Choroid plexus epithelial cell (primary cell): Measurements from ENCODE around the gene UQCRH.
A peak's percentile ranks its signal among the peaks of the same experiment; 100 is the strongest.
"Not testable (repeated sequence)": the region's sequence is repeated elsewhere in the genome, so short reads cannot be mapped to it uniquely, and the experiment has no call there.

Experiments
- DNase-seq: peaks from one replicate; pipeline ENCODE4 v3.0.0-alpha.2; 2010; ENCODE audit warnings: low read depth
- H3K4me3 ChIP-seq: 2 replicates; pipeline ENCODE4 v1.5.1; 2011; ENCODE audit warnings: low read depth, mild to moderate bottlenecking, control low read depth, low read length, moderate library complexity
- TF ChIP-seq, protein P1 (sequence below): conservative IDR thresholded peaks from 2 replicates; pipeline ENCODE4 v1.5.1; 2011; ENCODE audit warnings: low read depth, mild to moderate bottlenecking, control low read depth, inconsistent platforms, low read length, moderate library complexity

The UQCRH gene

DNA sequence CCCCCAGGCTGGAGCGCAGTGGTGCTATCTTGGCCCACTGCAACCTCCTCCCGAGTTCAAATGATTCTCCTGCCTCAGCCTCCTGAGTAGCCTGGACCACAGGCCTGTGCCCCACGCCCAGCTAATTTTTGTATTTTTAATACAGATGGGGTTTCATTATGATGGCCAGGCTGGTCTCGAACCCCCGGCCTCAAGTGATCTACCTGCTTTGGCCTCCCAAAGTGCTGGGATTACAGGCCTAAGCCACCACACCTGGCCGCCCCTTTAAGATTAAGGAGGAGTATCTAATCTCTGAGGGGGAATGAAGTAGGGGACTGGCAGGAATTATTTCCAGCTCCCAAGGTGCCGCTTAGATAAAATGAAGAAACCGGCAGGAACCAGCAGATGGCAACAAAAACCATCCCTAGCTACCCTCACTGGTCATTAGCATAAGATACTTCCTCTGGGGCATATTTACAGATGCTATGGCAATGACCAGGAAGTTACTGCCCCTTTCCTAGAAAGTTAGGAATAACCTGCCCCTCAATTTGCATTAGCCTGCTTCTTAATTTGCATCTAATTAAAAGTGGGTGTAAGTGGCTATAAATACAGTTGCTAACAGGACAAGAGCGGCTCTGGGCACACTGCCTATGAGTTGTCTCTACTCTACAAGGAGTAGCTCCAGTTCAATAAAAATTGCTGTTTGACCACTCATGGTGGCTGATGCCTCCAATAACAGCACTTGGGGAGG is 30.0 kb downstream of the UQCRH start:
- DNase-seq = peak; percentile 64
- TF ChIP-seq, protein P1, sequence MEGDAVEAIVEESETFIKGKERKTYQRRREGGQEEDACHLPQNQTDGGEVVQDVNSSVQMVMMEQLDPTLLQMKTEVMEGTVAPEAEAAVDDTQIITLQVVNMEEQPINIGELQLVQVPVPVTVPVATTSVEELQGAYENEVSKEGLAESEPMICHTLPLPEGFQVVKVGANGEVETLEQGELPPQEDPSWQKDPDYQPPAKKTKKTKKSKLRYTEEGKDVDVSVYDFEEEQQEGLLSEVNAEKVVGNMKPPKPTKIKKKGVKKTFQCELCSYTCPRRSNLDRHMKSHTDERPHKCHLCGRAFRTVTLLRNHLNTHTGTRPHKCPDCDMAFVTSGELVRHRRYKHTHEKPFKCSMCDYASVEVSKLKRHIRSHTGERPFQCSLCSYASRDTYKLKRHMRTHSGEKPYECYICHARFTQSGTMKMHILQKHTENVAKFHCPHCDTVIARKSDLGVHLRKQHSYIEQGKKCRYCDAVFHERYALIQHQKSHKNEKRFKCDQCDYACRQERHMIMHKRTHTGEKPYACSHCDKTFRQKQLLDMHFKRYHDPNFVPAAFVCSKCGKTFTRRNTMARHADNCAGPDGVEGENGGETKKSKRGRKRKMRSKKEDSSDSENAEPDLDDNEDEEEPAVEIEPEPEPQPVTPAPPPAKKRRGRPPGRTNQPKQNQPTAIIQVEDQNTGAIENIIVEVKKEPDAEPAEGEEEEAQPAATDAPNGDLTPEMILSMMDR = peak; percentile 56
- no peak overlapping the region for H3K4me3 ChIP-seq

DNA sequence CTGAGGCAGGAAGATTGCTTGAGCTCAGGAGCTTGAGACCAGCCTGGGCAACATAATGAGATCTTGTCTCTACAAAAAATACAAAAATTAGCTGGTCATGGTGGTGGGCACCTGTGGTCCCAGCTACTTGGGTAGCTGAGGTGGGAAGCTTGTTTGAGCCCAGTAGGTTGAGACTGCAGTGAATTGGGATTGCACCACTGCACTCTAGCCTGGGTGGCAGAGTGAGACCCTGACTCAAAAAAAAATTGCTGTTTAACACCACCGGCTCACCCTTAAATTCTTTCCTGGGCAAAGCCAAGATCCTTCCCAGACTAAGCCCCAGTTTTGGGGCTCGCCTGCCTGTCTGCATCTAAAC is 30.5 kb downstream of the UQCRH start:
- DNase-seq = no peak
- no peak overlapping the region for H3K4me3 ChIP-seq
- TF ChIP-seq, protein P1 = no peak

DNA sequence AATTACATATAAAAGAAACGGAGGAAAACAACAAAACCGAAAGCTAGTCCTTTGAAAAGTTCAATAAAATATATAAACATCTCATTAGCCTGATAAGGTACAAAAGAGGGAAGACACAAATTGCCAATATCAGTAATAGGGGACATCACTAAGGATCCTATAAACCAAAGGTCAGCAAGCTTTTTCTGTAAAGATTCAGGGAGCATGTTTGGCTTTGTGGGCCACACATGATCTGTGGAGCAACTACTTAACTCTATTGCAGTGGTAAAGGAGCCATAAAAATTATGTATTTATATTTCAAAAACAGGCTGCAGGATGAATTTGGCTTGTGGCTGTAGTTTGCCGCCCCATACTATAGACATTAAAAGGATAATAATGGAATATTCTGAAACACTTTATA is 31.6 kb downstream of the UQCRH start:
- H3K4me3 ChIP-seq = no peak overlapping the region
- DNase-seq = no peak
- TF ChIP-seq, protein P1 = no peak

DNA sequence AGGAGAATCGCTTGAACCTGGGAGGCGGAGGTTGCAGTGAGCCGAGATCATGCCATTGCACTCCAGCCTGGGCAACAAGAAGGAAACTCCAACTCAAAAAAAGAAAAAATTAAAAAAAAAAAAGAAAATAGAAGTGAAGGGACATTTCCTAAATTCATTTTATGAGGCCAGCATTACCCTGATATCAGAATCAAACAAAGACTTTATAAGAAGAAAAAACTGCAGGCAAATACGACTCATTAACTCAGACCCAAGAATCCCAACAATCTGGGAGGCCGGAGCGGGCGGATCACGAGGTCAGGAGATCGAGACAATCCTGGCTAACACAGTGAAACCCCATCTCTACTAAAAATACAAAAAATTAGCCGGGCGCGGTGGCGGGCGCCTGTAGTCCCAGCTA is 33.9 kb downstream of the UQCRH start:
- not testable (repeated sequence) for H3K4me3 ChIP-seq, DNase-seq

DNA sequence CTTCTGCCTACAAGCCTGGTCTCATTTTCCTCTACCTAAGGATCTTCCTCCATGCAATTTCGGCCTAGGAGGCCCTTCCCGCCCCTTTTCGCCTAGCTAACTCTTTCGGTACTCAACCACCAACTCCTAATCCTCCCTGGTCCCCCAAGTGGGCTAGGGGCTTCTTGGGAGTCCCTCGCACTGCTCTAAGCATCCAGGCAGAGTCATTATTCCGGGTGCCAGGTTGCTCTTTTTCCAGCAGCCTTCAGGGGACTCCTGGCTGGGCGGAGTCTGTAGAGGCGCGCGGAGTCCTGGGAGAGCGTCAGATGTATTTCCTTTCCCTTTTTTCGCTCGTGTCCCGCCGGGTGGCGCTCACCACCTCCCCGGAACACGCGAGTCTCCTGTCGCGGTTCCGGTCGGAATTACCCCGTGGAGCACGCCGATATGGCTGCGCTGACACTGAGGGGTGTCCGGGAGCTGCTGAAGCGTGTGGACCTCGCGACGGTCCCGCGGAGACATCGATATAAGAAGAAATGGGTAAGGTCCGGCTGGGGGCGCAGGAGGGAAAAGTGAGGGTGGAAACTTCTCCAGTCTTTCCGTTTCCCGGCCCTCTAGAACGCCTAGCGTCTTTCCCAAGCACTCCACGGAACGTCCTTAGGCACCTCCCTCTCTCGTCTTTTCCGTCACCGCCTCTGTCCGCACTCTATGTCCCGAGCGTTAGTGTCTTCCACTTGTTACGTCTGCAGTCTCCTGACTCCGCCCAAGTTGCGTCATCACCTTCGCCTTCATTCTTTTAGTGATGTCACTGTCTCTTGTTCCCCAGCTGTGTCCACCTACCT is 37.1 kb downstream of the UQCRH start, which contains the start of gene NSUN4:
TSS of gene NSUN4 (plus strand) at position 404 of the 818 bp plus-strand sequence. CDS start at position 424, 20 bp downstream.
- H3K4me3 ChIP-seq = peak within 1 kb of the TSS; percentile 91
- TF ChIP-seq, protein P1 = peak; percentile 67

DNA sequence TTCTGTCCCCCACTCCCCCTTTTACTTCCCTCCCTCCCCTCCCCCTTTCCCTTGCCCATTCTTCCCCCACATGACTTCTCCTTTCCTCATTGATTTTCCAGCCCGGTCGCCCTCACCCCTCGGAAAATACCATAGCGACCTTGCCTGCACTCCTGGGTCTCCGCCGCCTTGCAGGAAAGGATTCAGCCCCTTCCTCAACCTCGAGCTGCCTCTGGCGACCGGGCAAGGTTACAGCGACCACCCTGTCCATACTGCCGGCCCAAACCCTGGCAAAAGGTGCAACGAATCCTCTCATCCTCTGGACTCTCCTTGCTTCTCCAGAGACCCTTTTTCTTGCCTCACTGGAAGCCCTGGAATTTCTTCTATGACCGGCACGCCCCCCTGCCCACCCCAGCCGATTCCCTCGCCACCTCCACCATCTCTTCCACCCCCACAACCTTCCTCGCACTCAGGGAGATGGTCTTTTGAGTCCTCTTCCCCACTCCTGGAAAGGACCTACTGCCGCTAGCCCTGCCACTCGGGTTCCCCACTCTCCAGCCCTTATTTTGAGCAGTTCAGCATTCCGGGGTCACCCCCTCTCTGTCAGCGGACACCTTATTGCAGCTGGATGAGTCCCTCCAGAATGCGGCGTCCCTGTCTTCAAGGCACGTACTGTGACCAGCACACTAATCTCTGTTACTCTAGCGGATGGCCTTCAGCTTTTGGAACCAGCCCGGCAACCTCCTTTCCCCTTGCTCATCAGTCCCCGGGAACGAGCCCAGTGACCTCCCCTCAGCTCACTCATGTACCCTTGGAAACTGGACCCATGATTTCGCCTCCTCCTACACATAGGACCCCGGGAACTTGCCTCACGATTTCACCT is 38.0 kb downstream of the UQCRH start:
- DNase-seq = no peak
- H3K4me3 ChIP-seq = peak overlapping the region; percentile 91
- TF ChIP-seq, protein P1 = no peak

More for the DNA sequence above, 37.1 kb downstream of the UQCRH start, which contains the start of gene NSUN4:
- peak; percentile 96 for DNase-seq

DNA sequence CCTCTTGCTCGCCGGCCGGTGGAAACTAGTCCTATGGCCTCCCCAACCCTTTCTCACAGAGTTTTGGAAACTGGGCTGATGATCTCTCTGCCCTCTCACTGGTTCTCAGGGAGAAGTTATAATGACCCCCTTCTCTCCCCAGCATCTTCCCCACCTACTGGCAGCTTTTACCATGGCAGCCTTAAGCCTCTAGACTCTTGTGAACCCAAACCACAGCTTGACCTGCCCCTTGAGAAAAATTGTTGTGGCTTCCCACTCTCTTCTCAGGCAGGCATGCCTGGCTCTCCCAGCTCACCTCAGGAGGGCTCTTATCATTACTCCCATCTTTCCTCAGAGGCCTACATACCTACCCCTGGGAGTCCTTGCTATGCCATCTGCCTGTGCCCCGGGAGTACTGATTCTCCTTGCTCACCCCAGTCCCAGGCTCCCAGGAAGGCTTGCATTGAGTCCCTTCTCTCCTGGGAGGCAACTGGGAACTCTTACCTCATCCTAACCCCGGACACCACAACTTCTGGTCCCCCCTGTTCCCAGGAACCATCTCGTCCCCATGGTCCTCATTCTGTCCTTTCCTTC is 38.7 kb downstream of the UQCRH start:
- TF ChIP-seq, protein P1 = peak; percentile 59
- H3K4me3 ChIP-seq = no peak overlapping the region
- peak; percentile 79 for DNase-seq
